NOMO-1 treated with dmso at 0.1 percent for 144 hours (cell line): ENCODE data around the gene SGK2.
A peak's percentile ranks its signal among the peaks of the same experiment; 100 is the strongest.

Experiments
- DNase-seq: peaks from one replicate; lab custom pipeline; 2025; ENCODE audit not compliant: unreplicated experiment; lab: John Stamatoyannopoulos, UW

SGK2 gene

GRCh38 chr20:43558412-43559146 lies at the start of gene SGK2:
SGK2 (plus strand) TSS chr20:43559027; CDS start chr20:43566496, 7,469 bp downstream.
- DNase-seq = no peak

DNA sequence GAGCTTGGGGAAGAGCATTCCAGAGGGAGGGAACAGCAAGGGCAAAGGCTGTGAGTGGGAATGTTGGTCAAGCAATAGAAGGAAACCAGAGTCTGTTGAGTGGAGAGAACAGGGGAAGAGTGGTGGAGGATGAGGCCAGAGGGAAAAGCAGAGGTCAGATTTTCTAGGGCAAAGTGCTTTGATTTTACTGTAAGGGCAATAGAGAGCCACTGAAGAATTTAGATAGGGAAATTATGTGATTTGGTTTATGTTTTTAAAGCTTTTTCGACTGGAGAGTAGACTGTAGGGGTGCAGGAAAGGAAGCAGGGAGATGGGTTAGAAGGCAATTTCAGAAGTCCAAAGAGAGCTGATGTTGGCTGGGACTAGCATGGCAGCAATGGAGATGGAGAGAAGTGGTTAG lies 46.9 kb upstream of the SGK2 start:
- no peak for DNase-seq

- no peak for DNase-seq
These were observed 45.4 kb upstream of the SGK2 start for GRCh38 chr20:43513372-43513930.

DNA sequence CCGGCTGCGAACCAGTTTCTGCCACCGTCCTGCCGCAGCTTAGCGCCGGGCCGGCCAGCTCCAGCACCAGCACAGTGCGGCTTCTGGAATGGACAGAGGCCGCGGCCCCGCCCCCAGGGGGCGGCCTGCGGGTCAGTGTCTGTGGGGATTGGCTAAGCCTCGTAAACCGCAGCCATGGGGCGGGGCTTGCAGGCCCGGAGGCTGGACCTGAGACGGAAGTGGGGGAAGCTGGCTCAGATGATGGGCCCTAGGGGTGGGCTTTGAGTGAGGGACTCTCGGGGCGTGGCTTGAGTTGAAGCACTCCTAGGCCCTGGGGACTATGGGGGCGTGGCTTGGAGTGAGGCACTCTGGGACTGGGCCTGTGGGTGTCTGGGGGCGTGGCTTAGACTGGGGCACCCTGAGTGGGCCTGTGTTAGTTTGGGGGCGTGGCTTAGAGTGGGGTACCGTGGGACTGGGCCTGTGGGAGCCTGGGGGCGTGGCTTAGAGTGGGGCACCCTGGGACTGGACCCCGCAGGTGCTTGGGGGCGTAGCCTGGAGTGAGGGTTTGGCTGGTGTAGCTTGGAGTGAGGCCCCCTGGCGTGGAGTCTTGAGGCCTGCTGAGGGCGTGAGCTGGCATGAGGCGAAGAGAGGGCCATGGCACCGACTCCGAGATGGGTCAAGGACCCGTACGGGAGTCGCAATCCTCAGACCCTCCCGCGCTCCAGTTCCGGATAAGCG lies 44.7 kb upstream of the SGK2 start:
- DNase-seq = peak; percentile 96

GRCh38 chr20:43514648-43514999 lies 44.2 kb upstream of the SGK2 start:
- DNase-seq = no peak

- DNase-seq = no peak
These were observed 43.2 kb upstream of the SGK2 start for GRCh38 chr20:43515628-43516027.

- no peak for DNase-seq
These were observed 42.5 kb upstream of the SGK2 start for GRCh38 chr20:43516251-43516824.

GRCh38 chr20:43520074-43520630 lies 38.7 kb upstream of the SGK2 start:
- no peak for DNase-seq

DNA sequence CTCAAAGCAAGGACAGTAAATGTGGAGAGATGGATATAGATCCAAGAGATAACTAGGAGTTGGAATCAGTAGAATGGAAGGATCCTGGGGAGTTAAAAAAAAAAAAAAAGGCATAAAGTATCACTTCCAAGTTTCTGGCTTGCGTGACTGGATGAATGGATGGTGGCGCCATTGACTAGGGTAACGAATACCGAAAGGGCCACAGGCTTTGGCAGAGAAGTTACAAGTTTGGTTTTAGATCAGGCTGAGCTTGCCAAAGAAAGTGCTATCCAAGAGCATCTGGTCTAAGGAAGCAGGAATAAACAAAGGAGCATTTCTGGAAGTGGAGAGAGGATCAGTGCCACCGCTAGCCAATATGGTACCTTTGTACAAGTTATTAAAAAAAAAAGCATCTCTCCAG lies 33.8 kb upstream of the SGK2 start:
- no peak for DNase-seq

DNA sequence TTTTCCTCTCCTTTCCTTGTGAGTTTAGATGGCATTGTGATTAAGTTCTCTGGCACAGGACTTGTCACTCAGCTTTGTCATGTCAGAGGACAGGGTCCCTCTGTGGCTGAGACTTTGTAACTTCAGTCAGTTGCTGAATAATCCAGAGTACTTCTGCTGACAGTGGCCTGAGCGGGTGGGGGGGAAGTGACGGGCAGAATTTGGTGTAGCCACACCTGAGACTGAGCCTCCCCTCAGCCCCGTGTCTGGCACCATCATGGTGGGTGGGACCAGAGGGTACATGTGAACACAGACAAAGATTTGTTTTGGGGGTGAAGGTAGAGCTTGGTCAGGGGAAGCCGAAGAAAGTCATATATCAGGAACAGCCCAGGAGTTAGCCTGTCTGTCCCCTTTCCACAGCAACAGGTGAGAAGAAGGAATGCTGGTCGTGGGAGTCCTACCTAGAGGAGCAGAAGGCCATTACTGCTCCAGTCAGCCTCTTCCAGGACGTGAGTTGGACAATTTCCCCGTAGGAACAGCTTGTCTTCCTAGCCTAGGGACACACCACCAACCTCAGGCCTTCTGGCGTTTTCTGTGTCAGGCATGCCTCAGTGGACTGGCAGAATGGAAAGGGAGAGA lies 30.5 kb upstream of the SGK2 start:
- DNase-seq = no peak

- no peak for DNase-seq
These were observed 29.8 kb upstream of the SGK2 start for GRCh38 chr20:43529051-43529450.

GRCh38 chr20:43529457-43530153 lies 29.2 kb upstream of the SGK2 start:
- no peak for DNase-seq

DNA sequence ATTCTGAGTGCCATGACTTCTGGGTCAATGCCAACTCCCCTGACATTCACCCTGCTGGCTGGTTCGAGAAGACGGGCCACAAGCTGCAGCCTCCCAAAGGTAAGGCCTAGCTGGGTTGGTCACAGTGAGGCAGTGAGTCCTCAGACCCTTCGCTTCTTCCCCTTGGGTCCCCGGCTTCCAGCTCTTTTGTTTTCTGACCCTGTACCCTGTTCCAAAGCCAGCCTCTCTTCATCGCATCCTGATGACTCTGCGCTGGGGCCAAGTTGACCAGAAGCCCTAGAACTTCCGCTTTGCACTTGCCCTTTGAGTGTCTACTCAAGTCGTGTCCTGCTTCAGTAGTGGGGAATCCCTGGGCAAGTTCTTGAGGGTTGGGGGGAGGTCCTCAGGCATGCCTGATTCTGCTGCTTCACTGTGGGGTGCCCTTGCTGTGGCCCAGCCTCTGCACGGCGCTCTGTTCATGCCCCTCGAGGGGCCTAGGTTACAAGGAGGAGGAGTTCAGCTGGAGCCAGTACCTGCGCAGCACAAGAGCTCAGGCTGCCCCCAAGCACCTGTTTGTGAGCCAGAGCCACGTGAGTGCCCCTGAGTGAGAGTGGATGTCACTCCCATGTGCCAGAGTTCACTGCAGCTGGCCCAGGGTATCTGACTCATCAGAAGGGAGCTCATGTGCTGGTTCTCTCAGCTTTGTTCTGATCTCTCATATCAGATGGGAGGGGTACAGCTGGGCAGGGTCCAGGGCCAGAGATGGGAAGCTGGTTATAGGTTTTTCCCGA lies 28.3 kb upstream of the SGK2 start:
- no peak for DNase-seq

- DNase-seq = no peak
These were observed 27.8 kb upstream of the SGK2 start for GRCh38 chr20:43531091-43531443.

- DNase-seq = no peak
These were observed 26.3 kb upstream of the SGK2 start for GRCh38 chr20:43532416-43533055.

GRCh38 chr20:43533060-43533459 lies 25.8 kb upstream of the SGK2 start:
- no peak for DNase-seq

- DNase-seq = no peak
These were observed 24.8 kb upstream of the SGK2 start for GRCh38 chr20:43534016-43534415.

GRCh38 chr20:43534791-43535350 lies 24.0 kb upstream of the SGK2 start:
- DNase-seq = no peak

DNA sequence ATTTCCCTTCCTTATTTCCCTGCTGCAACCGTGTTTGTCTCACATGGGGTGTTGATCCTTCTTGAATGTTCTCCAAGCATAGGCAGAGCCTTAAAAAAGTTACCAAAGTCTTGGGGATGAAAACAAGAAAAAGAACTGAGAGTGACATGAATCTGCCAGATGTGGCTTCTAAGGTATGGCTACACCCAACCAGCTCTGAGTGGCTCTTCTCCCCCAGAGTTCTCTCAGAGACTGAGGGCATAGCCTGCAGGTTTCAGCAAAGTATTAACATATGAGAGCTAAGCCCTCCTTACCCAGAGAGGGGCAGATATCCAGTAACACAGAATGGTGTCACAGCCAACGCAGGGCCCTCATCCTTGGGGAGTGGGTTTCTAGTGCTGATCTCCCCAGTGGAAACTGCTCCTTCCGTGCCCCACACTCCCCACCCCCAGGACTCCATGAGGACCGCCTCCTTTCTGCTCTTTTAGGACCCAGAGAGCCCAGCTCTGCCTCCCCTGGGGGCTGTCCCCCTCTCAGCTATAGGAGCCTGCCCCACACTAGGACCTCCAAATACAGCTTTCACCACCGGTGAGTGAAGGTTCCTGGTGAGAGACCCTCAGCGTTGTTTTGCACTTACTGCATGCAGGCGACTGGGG lies 23.3 kb upstream of the SGK2 start:
- no peak for DNase-seq
